Measurements from ENCODE around the gene SWAP70. TPM values are rescaled to one million over a fixed set of nuclear protein-coding genes. Genes with fewer than 3 reads are reported as not detected.

The SWAP70 gene
- total and polyA plus RNA-seq, 2 experiments from 2014 or later, result 30.3 to 33.3 TPM

- Histone ChIP-seq H3K27ac (ENCODE audit: low read depth) (no peak overlapping the region), H4K20me1 (replicated peaks; ENCODE audit: insufficient read depth) (no peaks in the 10 kb centered on the region), H3K79me2 (replicated peaks; ENCODE audit: insufficient read depth) (no peaks in the 10 kb centered on the region), H2AFZ (no peak overlapping the region), H3K4me1 (ENCODE audit: insufficient read depth) (peaks cover 12% of the 10 kb centered on the region), H3K36me3 (ENCODE audit: insufficient read depth) (no peaks in the 10 kb centered on the region), H3K27me3 (ENCODE audit: insufficient read depth) (no peaks in the 10 kb centered on the region), H3K9me2 (ENCODE audit: insufficient read depth) (peaks cover 26% of the 10 kb centered on the region), H3F3A (replicated peaks; ENCODE audit: low read depth) (0 out of 2 replicates have a peak, but pooled peaks cover 7% of the 10 kb centered on the region), H3K4me3 (no peak overlapping the region), H3K4me2 (no peak overlapping the region)
- H3K36me3 Mint-ChIP-seq (ENCODE audit: low read depth), result no peaks in the 10 kb centered on the region; the same call in 2 of the 3 replicates
- peaks cover 4% of the 10 kb centered on the region for H3K27me3 Mint-ChIP-seq (ENCODE audit: insufficient read depth, low read depth, poor library complexity)
- peaks cover 25% of the 10 kb centered on the region for H3K4me1 Mint-ChIP-seq
- ATAC-seq (no peak), DNase-seq (ENCODE audit: low spot score) (no peak)
- H3K27ac Mint-ChIP-seq, result no peak overlapping the region
- H3K9me3 Mint-ChIP-seq, result peaks cover 3% of the 10 kb centered on the region; the same call in 1 of the 3 replicates
- TF ChIP-seq STAT1 (IDR thresholded peaks at IDR 0.05; ENCODE audit: unreplicated experiment) (no peak), POLR2AphosphoS5 (IDR thresholded peaks at IDR 0.05; ENCODE audit: low read depth) (no peak), REST (IDR thresholded peaks at IDR 0.05; ENCODE audit: unreplicated experiment) (no peak), EZH2 (IDR thresholded peaks at IDR 0.05; ENCODE audit: low read depth, unreplicated experiment) (no peak), ZNF462 (CRISPR knock-in tag; IDR thresholded peaks at IDR 0.05) (no peak), JUNB (IDR thresholded peaks at IDR 0.05; ENCODE audit: unreplicated experiment) (no peak), ZNF114 (CRISPR knock-in tag; IDR thresholded peaks at IDR 0.05) (no peak), ZNF331 (CRISPR knock-in tag; IDR thresholded peaks at IDR 0.05; ENCODE audit: low read depth) (no peak), EZH2phosphoT487 (IDR thresholded peaks at IDR 0.05; ENCODE audit: unreplicated experiment) (no peak), CTCF (conservative IDR thresholded peaks at IDR 0.05; ENCODE audit: low read depth in 2 of 2) (no peak), NANOG (IDR thresholded peaks at IDR 0.05; ENCODE audit: borderline replicate concordance) (no peak), CREB1 (CRISPR knock-in tag; IDR thresholded peaks at IDR 0.05; ENCODE audit: low read depth) (no peak), ETS1 (IDR thresholded peaks at IDR 0.05) (no peak)
- H3K4me3 Mint-ChIP-seq, result no peak overlapping the region
Measured at GRCh38 chr11:9761441-9761945, 97.6 kb downstream of the SWAP70 start.
